ENCODE data around the gene KIR3DL3.
"Not testable (repeated sequence)": the region's sequence is repeated elsewhere in the genome, so short reads cannot be mapped to it uniquely, and the experiment has no call there.

The KIR3DL3 gene

GRCh38 chr19:54724142-54724541 lies at the start of gene KIR3DL3:
KIR3DL3 (plus strand) TSS chr19:54724442; CDS start chr19:54724497, 55 bp downstream.
- DNase-seq = no peak

GRCh38 chr19:54676210-54676834 lies 47.9 kb upstream of the KIR3DL3 start:
- DNase-seq = not testable (repeated sequence)

GRCh38 chr19:54677217-54677616 lies 47.0 kb upstream of the KIR3DL3 start:
- DNase-seq = no peak

- not testable (repeated sequence) for DNase-seq
Measured at GRCh38 chr19:54681596-54681995, 42.6 kb upstream of the KIR3DL3 start.

- no peak for DNase-seq
Measured at GRCh38 chr19:54682306-54682856, 41.9 kb upstream of the KIR3DL3 start.

- DNase-seq = no peak
Measured at GRCh38 chr19:54684527-54684926, 39.7 kb upstream of the KIR3DL3 start.

GRCh38 chr19:54691582-54692297 lies 32.5 kb upstream of the KIR3DL3 start:
- no peak for DNase-seq

- DNase-seq = no peak
Measured at GRCh38 chr19:54692298-54692615, 32.0 kb upstream of the KIR3DL3 start.

- no peak for DNase-seq
Measured at GRCh38 chr19:54694648-54695047, 29.6 kb upstream of the KIR3DL3 start.

- DNase-seq = no peak
Measured at GRCh38 chr19:54696117-54696548, 28.1 kb upstream of the KIR3DL3 start.

- DNase-seq = no peak
Measured at GRCh38 chr19:54696766-54697165, 27.5 kb upstream of the KIR3DL3 start.

GRCh38 chr19:54697716-54698115 lies 26.5 kb upstream of the KIR3DL3 start:
- DNase-seq = not testable (repeated sequence)

- DNase-seq = no peak
Measured at GRCh38 chr19:54704928-54705327, 19.3 kb upstream of the KIR3DL3 start.

- no peak for DNase-seq
Measured at GRCh38 chr19:54707962-54708361, 16.3 kb upstream of the KIR3DL3 start.

GRCh38 chr19:54708781-54709180 lies 15.5 kb upstream of the KIR3DL3 start:
- no peak for DNase-seq

- DNase-seq = no peak
Measured at GRCh38 chr19:54709212-54709948, 14.9 kb upstream of the KIR3DL3 start.

- DNase-seq = not testable (repeated sequence)
Measured at GRCh38 chr19:54709956-54710355, 14.3 kb upstream of the KIR3DL3 start.

GRCh38 chr19:54724644-54725043 lies 402 bp downstream of the KIR3DL3 start:
- DNase-seq = no peak

GRCh38 chr19:54725321-54725720 lies 1.1 kb downstream of the KIR3DL3 start:
- DNase-seq = no peak

GRCh38 chr19:54727562-54727961 lies 3.3 kb downstream of the KIR3DL3 start:
- DNase-seq = no peak

- DNase-seq = no peak
Measured at GRCh38 chr19:54728167-54728566, 3.9 kb downstream of the KIR3DL3 start.

GRCh38 chr19:54729416-54730188 lies 5.4 kb downstream of the KIR3DL3 start:
- DNase-seq = no peak

- no peak for DNase-seq
Measured at GRCh38 chr19:54731191-54731590, 6.9 kb downstream of the KIR3DL3 start.

All from activated CD8-positive, alpha-beta memory T cell treated with anti-CD3 and anti-CD28 coated beads for 24 hours (primary cell).